Osteocyte (in vitro differentiated cells): Measurements from ENCODE around the gene STARD13. TPM values are rescaled to one million over a fixed set of nuclear protein-coding genes. Genes with fewer than 3 reads are reported as not detected.

Experiments used
- DNase-seq: peaks from one replicate; pipeline ENCODE4 v3.0.0; 2021; ENCODE audit warnings: mixed read lengths; ENCODE audit not compliant: unreplicated experiment; ENCODE audit errors: extremely low spot score
- H3K27ac Mint-ChIP-seq: one replicate; pipeline ENCODE4 v1.8.0; 2021; ENCODE audit warnings: mild to moderate bottlenecking, mixed read lengths; ENCODE audit not compliant: unreplicated experiment
- H3K27me3 Mint-ChIP-seq: one replicate; pipeline ENCODE4 v1.8.0; 2021; ENCODE audit warnings: mixed read lengths; ENCODE audit not compliant: unreplicated experiment
- H3K36me3 Mint-ChIP-seq: one replicate; pipeline ENCODE4 v1.8.0; 2021; ENCODE audit warnings: mixed read lengths; ENCODE audit not compliant: unreplicated experiment
- H3K4me1 Mint-ChIP-seq: one replicate; pipeline ENCODE4 v1.8.0; 2021; ENCODE audit warnings: mixed read lengths; ENCODE audit not compliant: unreplicated experiment
- H3K4me3 Mint-ChIP-seq: one replicate; pipeline ENCODE4 v1.8.0; 2021; ENCODE audit warnings: mild to moderate bottlenecking, moderate library complexity, mixed read lengths; ENCODE audit not compliant: unreplicated experiment
- H3K9me3 Mint-ChIP-seq: one replicate; pipeline ENCODE4 v1.8.0; 2021; ENCODE audit warnings: mixed read lengths; ENCODE audit not compliant: unreplicated experiment
- CTCF ChIP-seq: fragments of 200-600 bp; sonication (generic); IDR thresholded peaks from 2 replicates; pipeline ENCODE4 v1.5.0; 2021; ENCODE audit warnings: antibody characterized with exemption, mild to moderate bottlenecking, moderate library complexity
- total RNA-seq: library from RNA; stranded (reverse); gene quantifications from 2 replicates; pipeline ENCODE4 v1.2.1, GENCODE V29; 2021

Gene STARD13
- total RNA-seq, 1 donor from 2014 or later, result 72.0 TPM

DNA sequence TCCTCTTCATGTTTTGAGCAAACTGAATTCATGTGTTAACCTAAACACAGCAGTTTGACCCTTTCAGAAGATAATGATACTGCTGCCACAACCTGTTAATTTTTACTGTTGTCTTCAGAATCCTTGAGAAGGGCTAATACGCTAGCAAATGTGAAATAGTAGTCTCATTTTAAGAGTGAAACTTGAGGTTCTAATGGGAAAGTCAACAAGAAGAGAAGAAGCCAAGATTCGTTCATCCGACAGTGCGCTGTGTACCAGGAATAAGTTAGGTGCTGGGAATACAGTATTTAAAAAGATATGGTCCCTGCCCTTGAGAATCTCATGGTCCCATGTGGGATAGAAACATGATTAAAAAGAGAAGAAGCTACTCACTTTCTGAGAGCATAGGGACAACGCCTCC lies 134.9 kb downstream of the STARD13 start:
- no peaks in the 10 kb centered on the region for H3K27me3 Mint-ChIP-seq
- H3K4me1 Mint-ChIP-seq, result peaks cover 65% of the 10 kb centered on the region
- peaks cover 33% of the 10 kb centered on the region for H3K36me3 Mint-ChIP-seq
- H3K27ac Mint-ChIP-seq, result peak overlapping the region; percentile 97
- DNase-seq, result no peak
- no peak for TF ChIP-seq CTCF
- H3K4me3 Mint-ChIP-seq, result no peak overlapping the region
- H3K9me3 Mint-ChIP-seq, result no peaks in the 10 kb centered on the region

DNA sequence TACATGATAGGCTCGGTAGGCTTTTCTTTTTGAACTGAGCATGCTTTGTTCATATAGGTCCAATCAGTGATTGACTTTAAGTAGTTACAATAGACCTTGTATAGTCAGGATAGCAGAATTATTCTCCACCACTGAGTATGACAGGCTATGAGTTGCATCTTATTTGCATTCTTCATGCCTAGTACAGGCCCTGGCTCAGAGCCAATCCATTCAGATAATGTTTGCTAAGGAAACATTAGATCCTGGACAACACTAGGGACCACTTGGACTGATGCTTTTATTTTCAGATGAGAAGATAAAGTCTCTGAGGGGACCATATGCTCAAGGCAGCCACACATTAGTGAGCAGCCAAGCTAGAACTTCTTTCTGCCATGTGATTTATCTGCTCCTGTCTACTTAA lies 135.4 kb downstream of the STARD13 start:
- peaks cover 34% of the 10 kb centered on the region for H3K36me3 Mint-ChIP-seq
- no peak for TF ChIP-seq CTCF
- H3K9me3 Mint-ChIP-seq, result no peaks in the 10 kb centered on the region
- H3K4me3 Mint-ChIP-seq, result no peak overlapping the region
- peaks cover 64% of the 10 kb centered on the region for H3K4me1 Mint-ChIP-seq
- DNase-seq, result no peak
- peak overlapping the region; percentile 97 for H3K27ac Mint-ChIP-seq
- H3K27me3 Mint-ChIP-seq, result no peaks in the 10 kb centered on the region

GRCh38 chr13:33147832-33148231 lies 137.7 kb downstream of the STARD13 start:
- TF ChIP-seq CTCF, result no peak
- DNase-seq, result no peak
- Mint-ChIP-seq H3K4me3 (no peak overlapping the region), H3K27ac (peak overlapping the region; percentile 21), H3K27me3 (no peaks in the 10 kb centered on the region), H3K36me3 (peaks cover 50% of the 10 kb centered on the region), H3K4me1 (peaks cover 43% of the 10 kb centered on the region), H3K9me3 (peaks cover 11% of the 10 kb centered on the region)

- peak overlapping the region; percentile 51 for H3K27ac Mint-ChIP-seq
- H3K4me1 Mint-ChIP-seq, result peaks cover 35% of the 10 kb centered on the region
- no peak for TF ChIP-seq CTCF
- DNase-seq, result no peak
- H3K9me3 Mint-ChIP-seq, result peaks cover 16% of the 10 kb centered on the region
- peaks cover 58% of the 10 kb centered on the region for H3K36me3 Mint-ChIP-seq
- no peaks in the 10 kb centered on the region for H3K27me3 Mint-ChIP-seq
- no peak overlapping the region for H3K4me3 Mint-ChIP-seq
Measured at GRCh38 chr13:33146843-33147611, 138.5 kb downstream of the STARD13 start.

DNA sequence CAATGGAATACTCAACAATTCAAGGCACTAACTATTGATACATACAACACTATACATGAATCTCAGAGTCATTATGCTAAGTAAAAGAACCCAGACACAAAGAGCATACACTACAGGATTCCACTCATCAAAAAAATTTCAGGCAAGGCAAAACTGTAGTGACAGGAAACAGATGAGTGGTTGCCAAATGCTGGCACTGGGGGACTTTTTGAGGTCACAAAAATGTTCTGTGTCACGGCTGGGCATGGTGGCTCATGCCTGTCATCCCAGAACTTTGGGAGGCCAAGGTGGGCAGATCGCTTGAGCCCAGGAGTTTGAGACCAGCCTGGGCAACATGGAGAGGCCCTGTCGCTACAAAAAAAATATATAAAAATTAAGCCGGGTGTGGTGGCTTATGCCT lies 139.9 kb downstream of the STARD13 start:
- H3K27me3 Mint-ChIP-seq, result no peaks in the 10 kb centered on the region
- peaks cover 31% of the 10 kb centered on the region for H3K4me1 Mint-ChIP-seq
- peaks cover 16% of the 10 kb centered on the region for H3K9me3 Mint-ChIP-seq
- no peak overlapping the region for H3K4me3 Mint-ChIP-seq
- peak overlapping the region; percentile 44 for H3K27ac Mint-ChIP-seq
- peaks cover 57% of the 10 kb centered on the region for H3K36me3 Mint-ChIP-seq
- no peak for TF ChIP-seq CTCF
- DNase-seq, result no peak
